ENCODE data around the gene ZNF622. TPM values are rescaled to one million over a fixed set of nuclear protein-coding genes. Genes with fewer than 3 reads are reported as not detected.

ZNF622 gene
- total RNA-seq, 1 donor from 2014 or later: 56.1 TPM

GRCh38 chr5:16493261-16493660 is 27.7 kb upstream of the ZNF622 start:
- no peaks in the 10 kb centered on the region for H3K27me3 ChIP-seq (ENCODE audit: low read depth)
- peaks cover 24% of the 10 kb centered on the region for H3K9me3 ChIP-seq (replicated peaks)
- peak overlapping the region; percentile 23 for H3K4me3 ChIP-seq
- DNase-seq: no peak
- H3K27ac ChIP-seq (replicated peaks): peak overlapping the region; percentile 86
- intact Hi-C loops (cut with micrococcal nuclease): no loop called here
- peaks cover 93% of the 10 kb centered on the region for H3K4me1 ChIP-seq
- no peak for TF ChIP-seq CTCF (IDR thresholded peaks at IDR 0.05; ENCODE audit: borderline replicate concordance)
- peaks cover 4% of the 10 kb centered on the region for H3K36me3 ChIP-seq

GRCh38 chr5:16492398-16493140 is 27.0 kb upstream of the ZNF622 start:
- Histone ChIP-seq H3K27me3 (ENCODE audit: low read depth) (no peaks in the 10 kb centered on the region), H3K9me3 (replicated peaks) (peaks cover 24% of the 10 kb centered on the region), H3K4me1 (peaks cover 94% of the 10 kb centered on the region), H3K4me3 (peak overlapping the region; percentile 23), H3K36me3 (peaks cover 4% of the 10 kb centered on the region), H3K27ac (replicated peaks) (peak overlapping the region; percentile 86)
- intact Hi-C loops (cut with micrococcal nuclease): no loop called here
- TF ChIP-seq CTCF (IDR thresholded peaks at IDR 0.05; ENCODE audit: borderline replicate concordance): no peak
- DNase-seq: no peak

- Histone ChIP-seq H3K9me3 (replicated peaks) (peaks cover 17% of the 10 kb centered on the region), H3K4me3 (peak overlapping the region; percentile 18), H3K27me3 (ENCODE audit: low read depth) (no peaks in the 10 kb centered on the region), H3K36me3 (peaks cover 4% of the 10 kb centered on the region), H3K27ac (replicated peaks) (peak overlapping the region; percentile 86), H3K4me1 (peaks cover 95% of the 10 kb centered on the region)
- no peak for DNase-seq
- no peak for TF ChIP-seq CTCF (IDR thresholded peaks at IDR 0.05; ENCODE audit: borderline replicate concordance)
- intact Hi-C loops (cut with micrococcal nuclease): no loop called here
Observed at GRCh38 chr5:16490911-16491310, 25.3 kb upstream of the ZNF622 start.

- H3K27ac ChIP-seq (replicated peaks): peak overlapping the region; percentile 86
- DNase-seq: no peak
- TF ChIP-seq CTCF (IDR thresholded peaks at IDR 0.05; ENCODE audit: borderline replicate concordance): peak; percentile 77
- intact Hi-C loops (cut with micrococcal nuclease): loop anchor here (10.0 kb wide), 1 partner anchor 175 kb away; no protein-coding TSS in a partner anchor
- H3K4me3 ChIP-seq: no peak overlapping the region
- no peaks in the 10 kb centered on the region for H3K27me3 ChIP-seq (ENCODE audit: low read depth)
- H3K9me3 ChIP-seq (replicated peaks): peaks cover 1% of the 10 kb centered on the region
- peaks cover 95% of the 10 kb centered on the region for H3K4me1 ChIP-seq
- no peaks in the 10 kb centered on the region for H3K36me3 ChIP-seq
Observed at GRCh38 chr5:16489322-16489791, 23.8 kb upstream of the ZNF622 start.

DNA sequence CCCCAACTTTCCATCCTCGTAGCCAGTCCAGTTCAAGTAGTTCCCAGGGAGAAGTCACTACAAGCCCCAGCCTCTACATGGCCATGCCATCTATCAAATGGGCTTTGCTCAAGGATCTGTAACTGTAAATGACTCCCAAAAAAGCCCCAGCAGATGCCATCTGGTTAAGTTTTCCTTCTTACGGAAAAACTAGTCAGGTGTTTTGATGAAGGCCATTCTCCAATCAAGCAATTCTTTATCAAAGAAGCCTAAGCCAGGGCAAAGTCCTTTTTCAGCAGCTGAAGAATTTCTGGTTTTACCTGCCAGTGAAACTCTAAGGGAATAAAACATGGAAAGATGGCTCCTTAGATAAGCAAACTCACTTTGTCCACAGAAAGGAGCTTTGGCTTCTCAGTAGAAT is 21.9 kb upstream of the ZNF622 start:
- Histone ChIP-seq H3K36me3 (no peaks in the 10 kb centered on the region), H3K27ac (replicated peaks) (peak overlapping the region; percentile 86), H3K4me1 (peaks cover 92% of the 10 kb centered on the region), H3K4me3 (no peak overlapping the region), H3K9me3 (replicated peaks) (no peaks in the 10 kb centered on the region), H3K27me3 (ENCODE audit: low read depth) (no peaks in the 10 kb centered on the region)
- no peak for DNase-seq
- TF ChIP-seq CTCF (IDR thresholded peaks at IDR 0.05; ENCODE audit: borderline replicate concordance): no peak
- intact Hi-C loops (cut with micrococcal nuclease): loop anchor here (10.0 kb wide), 1 partner anchor 177 kb away; no protein-coding TSS in a partner anchor
